GM19025 (cell line): Measurements from ENCODE around the gene TCEAL1.
"Not testable (repeated sequence)": the region's sequence is repeated elsewhere in the genome, so short reads cannot be mapped to it uniquely, and the experiment has no call there.

ENCODE experiments used
- ATAC-seq: cut with Tn5 transposase; IDR thresholded peaks from one replicate; pipeline ENCODE4 v1.9.1; 2021; ENCODE audit warnings: mild to moderate bottlenecking, low read depth, moderate library complexity; ENCODE audit not compliant: unreplicated experiment

TCEAL1 gene

GRCh38 chrX:103631145-103631544 is 2.4 kb downstream of the TCEAL1 start:
- ATAC-seq = no peak

DNA sequence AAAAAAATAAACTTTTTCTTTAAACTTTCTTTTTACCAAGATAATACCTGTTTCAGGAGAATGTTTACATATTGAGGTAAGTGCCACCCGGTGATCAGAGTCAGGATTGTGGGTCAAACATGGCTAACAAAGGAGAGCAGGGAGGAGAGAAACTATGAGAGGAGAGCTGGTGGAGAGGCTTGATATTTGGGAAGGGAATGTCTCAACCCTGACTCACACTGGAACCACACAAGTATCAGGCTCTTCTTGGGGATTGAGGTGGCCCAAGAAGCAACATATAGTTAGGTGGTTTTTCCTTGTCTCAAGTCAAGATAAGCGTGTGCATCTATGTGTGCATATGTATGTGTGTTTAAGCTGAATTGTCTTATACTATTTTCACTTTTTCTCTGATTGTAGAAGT is 6.7 kb downstream of the TCEAL1 start:
- no peak for ATAC-seq

DNA sequence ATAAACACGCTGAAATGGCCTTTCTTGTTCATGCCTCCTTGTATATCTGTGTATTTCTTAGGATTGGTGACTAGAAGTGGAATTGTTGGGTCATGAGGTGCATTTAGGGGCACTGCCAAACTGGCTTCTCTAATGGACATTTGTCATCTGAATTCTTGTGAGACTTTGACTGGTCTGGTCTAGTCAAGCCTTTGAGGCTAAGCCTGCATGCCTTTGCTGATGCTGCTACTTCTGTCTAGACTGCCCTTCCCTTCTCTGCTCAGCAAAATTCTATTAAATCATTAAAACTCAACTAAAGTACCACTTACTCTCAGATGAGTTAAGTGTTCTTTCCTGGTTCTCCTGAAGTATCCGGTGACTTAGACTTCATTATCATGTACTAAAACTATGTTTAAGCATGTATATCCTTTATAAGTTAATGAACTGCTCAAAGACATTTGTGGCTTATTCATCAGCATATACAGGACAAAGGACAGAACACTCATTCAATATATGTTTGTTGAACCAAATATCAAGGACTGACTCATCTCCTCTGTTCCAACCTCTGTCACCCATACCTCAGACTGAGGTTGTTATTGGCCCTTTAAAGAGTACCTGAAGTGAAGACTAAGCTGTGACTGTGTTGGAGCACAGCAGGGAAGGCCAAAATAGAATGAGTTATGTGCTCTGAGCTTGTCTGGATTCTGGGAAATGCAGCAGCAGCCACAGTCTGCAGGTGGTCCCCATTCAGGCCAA is 9.0 kb downstream of the TCEAL1 start:
- ATAC-seq = no peak

DNA sequence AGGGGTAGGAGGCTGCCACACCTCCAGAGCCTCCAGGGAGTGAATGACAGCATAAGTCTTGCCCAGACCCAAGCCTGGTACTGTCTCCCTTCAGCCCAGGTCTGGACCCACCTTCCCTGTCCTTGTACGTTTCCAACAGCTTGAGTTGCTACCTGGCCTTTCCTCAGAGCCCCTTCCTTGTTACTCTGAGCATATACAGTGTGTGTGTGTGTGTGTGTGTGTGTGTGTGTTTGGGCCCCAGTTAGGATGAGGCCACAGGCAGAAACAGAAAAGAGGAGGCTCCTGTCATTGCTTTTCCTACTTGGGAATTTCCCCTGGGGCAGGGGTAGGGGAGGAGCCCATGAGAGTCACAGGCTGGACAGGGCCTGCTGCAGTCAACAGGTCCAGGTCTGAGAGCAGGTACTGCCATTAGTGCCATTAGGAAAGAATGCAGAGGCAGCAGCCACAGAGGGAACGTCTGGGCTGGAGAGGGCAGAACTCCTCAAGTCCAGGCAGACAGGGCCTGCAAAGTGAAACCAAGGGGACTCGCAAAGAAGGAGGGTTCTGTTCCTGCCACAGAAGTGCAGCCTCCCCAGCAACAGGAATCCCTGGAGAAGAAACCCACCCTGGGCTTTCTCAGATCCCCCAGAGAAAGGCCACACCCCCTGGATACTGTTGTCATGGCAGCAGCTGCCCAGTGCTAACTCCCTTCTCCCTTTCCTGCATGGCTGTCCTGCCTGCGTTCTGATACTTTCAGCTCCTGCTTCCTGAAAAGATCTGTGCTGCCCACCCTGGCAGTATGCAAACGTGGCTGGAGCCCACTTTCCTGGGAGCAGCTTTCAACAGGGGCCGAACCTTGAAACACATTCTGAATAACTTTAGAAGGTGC is 9.9 kb downstream of the TCEAL1 start:
- not testable (repeated sequence) for ATAC-seq

DNA sequence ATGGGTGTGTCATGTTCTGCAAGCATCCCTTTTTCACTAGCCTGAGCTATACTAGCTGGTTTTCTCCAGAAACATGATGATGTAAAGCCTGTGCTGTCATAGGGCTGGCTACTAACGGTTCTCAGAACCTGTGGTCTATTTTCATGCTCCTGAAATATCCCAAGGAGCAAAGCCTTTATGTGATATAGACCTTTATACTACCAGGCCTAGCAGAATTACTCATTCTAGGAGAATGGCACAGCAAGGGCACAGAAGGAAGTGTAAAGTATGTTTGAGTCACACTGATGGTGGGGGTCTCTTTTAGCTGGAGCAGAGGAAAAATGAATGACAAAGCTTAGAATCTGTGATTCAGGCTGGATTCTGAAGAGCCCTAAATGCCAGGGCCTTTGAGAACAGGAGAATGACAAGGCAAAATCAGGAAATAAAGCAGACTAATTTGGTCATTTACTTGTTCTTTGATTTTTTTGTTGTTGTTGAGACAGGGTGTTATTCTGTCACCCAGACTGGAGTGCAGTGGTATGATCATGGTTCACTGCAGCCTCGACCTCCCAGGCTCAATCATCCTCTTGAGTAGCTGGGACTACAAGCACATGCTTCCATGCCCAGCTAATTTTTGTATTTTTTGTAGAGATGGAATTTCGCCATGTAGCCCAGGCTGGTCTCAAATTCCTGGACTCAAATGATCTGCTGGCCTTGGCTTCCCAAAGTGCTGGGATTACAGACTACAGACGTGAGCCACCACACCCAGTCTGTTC is 11.8 kb downstream of the TCEAL1 start:
- ATAC-seq = no peak

- no peak for ATAC-seq
These were observed 15.3 kb downstream of the TCEAL1 start for GRCh38 chrX:103644125-103644524.

DNA sequence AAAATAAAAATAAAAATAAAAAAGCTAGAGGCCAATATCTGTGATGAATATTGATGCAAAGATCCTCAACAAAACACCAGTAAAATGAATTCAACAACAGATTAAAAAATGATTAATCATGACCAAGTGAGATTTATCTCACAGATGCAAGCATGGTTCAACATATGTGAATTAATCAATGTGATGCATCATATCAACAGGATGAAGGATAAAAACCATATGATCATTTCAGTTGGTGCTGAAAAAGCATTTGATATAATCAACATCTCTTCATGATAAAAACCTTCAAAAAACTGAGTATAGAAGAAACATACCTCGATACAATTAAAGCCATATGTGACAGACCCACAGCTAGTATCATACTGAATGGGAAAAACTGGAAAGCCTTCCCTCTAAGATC is 18.9 kb downstream of the TCEAL1 start:
- no peak for ATAC-seq

DNA sequence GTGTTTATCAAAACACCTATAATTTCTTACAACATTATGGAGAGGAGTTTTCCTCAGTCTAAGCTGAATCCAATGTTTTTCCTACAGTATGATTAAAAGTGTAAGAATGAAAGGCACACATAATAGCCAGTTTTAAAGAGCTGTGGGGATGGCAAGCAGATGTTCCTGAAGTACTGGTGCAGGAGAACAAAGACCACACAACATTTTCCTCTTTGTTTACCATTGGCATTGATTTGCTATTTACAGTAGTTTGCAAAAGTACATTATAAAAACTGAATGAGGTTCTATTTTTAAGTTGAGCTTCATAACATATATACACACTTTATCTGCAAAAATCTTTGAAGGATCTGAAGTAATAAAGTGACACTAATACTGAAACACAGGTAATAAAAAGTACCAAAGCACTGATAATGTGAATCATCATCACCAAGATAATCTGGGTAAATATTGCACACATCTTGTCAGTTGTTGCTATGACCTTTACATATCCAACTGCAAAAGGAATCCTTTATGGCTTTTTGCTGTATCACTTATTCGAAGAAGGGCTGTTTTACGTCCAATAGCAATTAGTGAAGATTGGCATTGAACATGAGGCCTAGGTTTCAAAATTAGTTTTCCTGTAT is 22.5 kb downstream of the TCEAL1 start:
- ATAC-seq = no peak

GRCh38 chrX:103655230-103656000 is 26.6 kb downstream of the TCEAL1 start:
- not testable (repeated sequence) for ATAC-seq

GRCh38 chrX:103656617-103657016 is 27.8 kb downstream of the TCEAL1 start:
- no peak for ATAC-seq

DNA sequence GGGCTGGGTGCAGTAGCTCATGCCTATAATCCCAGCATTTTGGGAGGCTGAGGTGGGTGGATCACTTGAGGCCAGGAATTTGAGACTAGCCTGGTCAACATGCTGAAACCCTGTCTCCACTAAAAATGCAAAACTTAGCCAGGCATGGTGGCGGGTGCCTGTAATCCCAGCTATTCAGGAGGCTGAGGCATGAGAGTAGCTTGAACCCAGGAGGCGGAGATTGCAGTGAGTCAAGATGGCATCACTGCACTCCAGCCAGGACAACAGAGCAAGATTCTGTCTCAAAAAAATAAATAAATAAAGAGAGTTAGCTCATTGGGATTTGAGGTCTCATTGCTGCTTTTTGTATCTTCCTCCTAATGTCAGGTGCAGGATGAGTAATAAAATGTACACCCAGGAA is 28.3 kb downstream of the TCEAL1 start:
- ATAC-seq = not testable (repeated sequence)

- ATAC-seq = no peak
These were observed 30.1 kb downstream of the TCEAL1 start for GRCh38 chrX:103658681-103659433.

- not testable (repeated sequence) for ATAC-seq
These were observed 30.7 kb downstream of the TCEAL1 start for GRCh38 chrX:103659460-103659859.

DNA sequence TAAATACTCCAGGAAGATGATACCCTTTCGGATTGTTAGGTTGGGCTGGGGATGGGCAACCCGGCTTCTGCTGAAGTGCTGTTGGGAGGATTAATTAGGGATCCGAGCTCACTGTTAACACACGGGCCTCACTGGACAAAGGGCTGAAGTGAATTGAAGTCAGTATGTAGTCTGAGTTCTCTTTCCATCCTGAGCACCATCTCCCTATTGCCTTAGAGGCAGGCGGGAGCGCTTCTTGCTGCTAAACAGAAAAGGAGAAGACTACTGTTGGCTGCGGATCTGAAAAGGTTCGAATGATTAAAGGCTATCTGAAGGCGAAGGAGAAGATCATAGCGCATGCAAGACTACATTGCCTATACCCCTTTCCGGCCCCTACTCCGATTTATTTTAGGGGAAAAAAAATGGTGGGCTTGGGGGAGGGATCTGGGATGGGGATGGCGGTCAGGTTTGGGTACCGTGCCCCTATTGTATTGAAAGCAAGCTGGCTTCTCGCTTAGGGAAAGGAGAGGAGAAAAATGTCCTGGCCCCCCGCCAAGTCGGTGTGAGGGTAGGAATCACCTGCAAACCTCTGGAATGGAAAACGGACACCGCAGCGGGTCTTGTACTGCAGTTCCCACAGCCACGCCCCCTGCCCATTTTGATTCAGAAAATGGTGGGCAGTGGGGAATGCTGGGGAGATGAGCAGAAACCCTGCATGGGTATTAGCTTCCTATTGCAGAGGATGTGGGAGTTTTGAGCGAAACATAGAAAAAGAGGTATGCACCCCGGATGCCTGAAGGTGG is 35.4 kb downstream of the TCEAL1 start:
- no peak for ATAC-seq

- ATAC-seq = no peak
These were observed 37.7 kb downstream of the TCEAL1 start for GRCh38 chrX:103666202-103667107.

DNA sequence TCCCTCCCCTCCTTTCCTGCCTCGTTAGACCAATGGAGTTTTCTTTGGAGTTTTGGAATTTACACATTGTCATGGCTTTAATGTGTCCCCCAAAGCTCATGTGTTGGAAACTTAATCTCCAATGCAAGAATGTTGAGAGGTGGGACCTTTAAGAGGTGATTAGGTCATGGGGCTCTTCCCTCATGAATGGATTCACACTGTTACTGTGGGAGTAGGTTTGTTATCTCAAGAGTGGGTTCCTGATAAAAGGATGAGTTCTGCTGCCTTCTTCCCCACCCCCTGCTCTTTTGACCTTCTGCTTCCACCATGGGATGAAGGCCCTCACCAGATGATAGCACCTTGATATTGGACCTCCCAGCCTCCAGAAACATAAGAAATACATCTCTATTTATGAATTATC is 41.0 kb downstream of the TCEAL1 start:
- ATAC-seq = no peak
